GM21515 (cell line): Measurements from ENCODE around the gene TM9SF1.
"Not testable (repeated sequence)": the region's sequence is repeated elsewhere in the genome, so short reads cannot be mapped to it uniquely, and the experiment has no call there.

ENCODE experiments used
- ATAC-seq: cut with Tn5 transposase; IDR thresholded peaks from one replicate; pipeline ENCODE4 v1.9.1; 2021; ENCODE audit not compliant: unreplicated experiment

The TM9SF1 gene

DNA sequence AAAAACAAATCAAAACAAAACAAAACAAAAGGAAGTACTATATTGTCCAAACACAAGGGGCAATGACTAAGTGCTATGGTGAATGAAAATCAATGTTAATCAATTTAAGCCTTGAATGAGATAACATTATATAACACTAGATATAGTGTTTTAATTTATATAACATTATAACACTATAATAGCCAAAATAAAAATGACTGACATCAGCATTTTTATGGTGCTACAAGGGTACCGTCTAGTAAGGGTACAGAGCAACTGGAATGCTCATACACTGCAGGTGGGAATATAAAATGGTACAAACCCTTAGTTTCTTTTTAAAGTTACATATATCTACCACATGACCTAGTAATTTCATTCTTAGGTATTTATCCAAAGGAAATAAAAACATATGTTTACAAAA, 31.2 kb upstream of the TM9SF1 start:
- no peak for ATAC-seq

DNA sequence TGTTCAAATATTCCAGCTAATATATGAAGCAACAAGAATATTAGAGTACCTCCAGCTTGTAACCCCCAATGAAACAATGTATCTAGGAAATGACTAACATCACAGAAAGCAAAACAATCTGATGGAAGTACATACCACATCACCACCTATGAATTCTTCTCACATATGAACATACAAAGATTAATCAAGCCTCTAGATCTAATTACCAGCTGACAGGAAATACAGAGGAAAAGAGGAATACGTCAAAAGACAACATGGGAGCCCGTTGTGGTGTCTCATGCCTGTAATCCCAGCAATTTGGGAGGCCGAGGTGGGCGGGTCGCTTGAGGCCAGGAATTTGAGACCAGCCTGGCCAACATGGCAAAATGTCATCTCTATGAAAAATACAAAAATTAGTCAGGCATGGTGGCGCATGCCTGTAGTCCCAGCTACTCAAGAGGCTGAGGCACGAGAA, 29.4 kb upstream of the TM9SF1 start:
- no peak for ATAC-seq

DNA sequence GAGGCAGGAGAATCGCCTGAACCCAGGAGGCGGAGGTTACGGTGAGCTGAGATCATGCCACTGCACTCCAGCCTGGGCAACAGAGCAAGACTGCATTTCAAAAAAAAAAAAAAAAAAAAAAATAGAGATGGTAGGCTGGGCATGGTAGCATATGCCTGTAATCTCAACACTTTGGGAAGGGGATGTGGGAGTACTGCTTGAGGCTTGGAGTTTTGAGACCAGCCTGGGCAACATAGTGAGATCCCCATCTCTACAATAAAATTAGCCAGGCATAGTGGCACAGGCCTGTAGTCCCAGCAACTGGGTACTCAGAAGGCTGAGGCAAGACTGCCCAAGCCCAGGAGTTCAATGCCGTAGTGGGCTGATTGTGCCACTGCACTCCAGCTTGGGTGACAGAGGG, 27.7 kb upstream of the TM9SF1 start:
- not testable (repeated sequence) for ATAC-seq

DNA sequence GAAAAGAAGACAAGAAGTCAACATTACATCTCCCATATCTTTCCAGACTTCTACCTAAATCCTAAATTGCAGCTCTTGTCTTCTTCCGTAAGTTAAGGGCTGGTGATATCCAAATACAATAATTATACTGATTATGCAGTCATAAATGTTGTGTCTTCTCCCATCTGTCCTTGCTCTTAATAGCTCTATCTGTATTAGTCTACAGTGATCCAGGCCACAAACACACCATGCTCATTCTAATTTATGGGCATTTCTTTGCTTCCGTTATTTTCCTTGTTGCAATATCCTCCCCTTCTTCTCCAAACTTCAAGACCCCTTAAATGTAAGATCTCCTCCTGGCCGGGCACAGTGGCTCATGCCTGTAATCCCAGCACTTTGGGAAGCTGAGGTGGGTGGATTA, 24.3 kb upstream of the TM9SF1 start:
- ATAC-seq: no peak

- ATAC-seq: no peak
Measured at GRCh38 chr14:24219080-24219479, 23.8 kb upstream of the TM9SF1 start.

DNA sequence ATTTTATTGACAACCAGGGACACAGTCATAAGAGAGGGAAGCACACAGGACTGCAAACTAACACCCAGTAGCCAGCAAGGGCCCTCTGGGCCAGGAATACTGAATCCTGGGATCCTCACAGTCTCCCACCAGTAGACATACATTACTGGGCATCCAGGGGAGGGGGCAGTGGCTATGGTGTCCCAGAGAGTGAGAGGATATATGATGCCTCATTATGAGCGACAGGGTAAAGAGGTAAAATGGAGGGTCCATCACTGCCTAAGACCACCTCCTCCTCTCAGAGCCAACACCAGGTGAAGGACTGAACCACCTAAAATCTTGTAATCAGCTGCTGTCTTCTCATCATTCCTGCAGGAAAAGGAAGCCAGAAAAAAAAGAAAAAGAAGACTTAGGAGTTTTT, 21.6 kb upstream of the TM9SF1 start:
- ATAC-seq: not testable (repeated sequence)

DNA sequence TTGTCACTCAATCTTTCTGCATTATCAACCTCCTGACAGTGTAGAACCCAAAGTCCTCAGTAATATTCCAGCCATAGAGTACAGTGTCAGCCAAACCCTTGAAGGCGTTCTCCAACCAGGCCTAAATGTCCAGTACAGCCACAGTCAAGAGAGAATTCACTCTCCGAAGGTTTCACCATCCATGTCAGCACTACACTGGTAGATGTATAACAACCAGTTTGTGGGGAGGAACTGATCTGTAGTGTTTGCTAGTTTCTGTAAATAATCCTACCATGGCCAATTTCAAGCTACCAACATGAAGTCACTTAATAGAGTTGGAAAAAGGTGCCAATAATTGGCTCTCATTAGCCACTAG, 21.1 kb upstream of the TM9SF1 start:
- no peak for ATAC-seq

DNA sequence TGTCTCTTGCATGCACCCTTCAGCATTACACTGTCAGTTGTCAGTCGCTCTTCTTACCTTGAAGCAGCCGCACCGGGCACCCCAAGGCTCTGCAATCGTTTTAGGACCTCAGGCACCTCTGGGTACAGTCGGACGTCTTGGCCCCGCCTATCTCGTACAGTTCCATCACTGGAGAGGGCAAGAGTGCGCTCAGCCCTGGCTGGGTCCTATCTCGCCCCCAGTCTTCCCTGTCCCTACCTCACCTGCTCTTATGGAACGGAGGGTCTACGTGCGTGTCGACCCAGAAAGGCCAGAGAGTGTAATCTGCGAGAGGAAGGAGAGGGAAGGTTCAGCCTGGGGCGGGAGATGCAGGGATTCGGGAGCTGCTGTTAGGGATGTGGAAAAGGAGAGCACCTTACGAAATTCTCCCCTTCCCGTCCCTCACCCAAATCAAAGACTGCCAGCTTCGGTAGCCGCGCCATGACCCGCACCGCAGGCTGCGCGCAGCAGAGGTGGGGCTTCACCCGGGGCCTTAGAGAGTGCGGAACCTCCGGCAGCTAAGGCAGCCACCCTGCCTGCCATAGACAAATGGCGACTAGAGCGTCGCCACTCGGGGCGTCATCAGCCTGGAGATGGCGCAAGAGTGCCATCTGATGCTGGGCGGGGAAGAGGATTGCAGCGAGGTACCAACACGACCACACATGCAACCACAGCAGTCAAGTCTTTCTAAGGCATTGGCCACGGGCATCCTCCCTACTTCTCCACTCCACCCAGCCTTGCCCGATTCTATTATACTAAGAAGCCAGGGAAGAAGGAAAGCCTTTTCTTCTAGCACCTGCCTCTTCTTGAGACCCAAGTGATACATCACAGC, 20.5 kb upstream of the TM9SF1 start, which contains the start of gene MDP1:
TSS of gene MDP1 (minus strand) at position 572 of the 850 bp plus-strand sequence. CDS start at position 461, 111 bp downstream.
- ATAC-seq: peak; percentile 63

DNA sequence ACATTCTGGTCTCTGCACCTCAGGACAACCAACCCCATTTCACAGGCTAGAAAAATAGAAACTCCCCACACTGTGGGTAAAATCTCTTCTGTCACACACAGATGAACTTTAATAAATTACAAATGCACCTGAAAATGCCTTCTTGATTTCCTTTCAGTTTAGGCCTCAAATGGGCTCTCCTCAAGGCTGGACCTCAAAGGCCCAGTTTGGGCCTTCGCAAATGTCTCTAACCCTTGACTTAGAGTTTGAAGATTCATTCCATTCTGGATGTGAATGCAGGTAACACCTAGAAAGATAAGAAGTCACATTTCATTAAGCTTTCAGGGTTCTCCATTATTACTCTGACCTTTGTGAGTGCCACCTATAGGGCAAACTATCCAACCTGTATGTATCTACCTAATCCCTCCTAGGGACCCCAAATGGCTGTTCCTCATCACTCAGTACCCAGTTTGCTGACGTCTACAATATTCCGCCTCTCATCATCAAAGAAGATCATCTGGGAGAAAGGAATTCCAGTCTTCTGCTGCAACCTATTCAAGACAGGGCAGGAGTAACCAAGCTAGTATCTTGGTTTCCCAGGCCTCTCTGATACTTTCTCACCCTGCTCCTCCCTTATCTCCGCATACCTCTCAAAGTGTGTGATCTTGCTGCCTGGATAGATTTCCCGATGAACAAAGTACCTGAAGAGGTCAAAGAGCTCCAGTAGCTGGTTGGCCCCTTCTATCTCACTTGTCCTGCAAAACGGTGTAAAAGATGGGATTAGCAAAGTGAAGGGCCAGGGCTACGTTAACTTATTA, 18.8 kb upstream of the TM9SF1 start:
- ATAC-seq: no peak

GRCh38 chr14:24212924-24213865, 18.0 kb upstream of the TM9SF1 start, which contains the start of gene CHMP4A:
Gene CHMP4A (minus strand): TSS chr14:24213488. CDS start chr14:24213439, 49 bp downstream.
- ATAC-seq: peak; percentile 81

DNA sequence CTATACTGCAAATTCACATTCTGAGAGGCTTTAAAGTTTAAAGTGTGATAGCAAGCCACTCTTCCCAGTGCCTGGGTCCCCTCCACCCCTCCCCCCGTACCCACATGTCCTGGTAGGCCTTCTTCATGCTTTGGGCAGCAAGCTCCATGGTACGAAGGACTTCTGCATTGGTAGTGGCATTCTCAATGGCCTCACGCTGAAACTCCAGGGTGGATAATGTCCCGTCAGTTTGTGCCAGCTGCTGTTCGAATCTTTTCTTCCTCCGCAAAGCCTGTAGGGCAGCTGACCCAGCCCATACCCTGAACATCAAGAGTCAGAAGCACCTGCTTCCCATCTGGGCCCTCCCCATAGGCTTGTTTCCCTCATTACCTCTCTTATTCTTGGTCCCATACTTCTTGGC, 16.1 kb upstream of the TM9SF1 start:
- ATAC-seq: no peak

DNA sequence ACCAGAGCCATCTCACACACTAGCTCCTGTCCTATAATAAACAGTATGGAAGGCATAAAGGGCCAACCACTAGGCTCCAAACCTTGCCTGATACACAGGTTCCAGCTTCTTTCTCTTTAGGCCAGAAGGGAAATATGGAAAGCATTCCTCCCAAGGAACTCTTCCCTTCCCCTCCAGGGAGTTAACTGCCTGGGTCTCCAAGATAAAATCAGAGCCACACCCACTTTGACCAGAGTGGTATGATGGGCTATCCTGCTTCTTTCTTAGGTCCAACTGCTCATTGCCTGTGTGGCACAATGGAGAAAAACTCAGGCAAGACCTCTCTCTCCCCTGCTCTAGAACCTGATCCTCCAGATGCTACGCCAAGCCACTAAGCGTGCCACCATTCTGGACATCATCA, 12.4 kb upstream of the TM9SF1 start:
- no peak for ATAC-seq

DNA sequence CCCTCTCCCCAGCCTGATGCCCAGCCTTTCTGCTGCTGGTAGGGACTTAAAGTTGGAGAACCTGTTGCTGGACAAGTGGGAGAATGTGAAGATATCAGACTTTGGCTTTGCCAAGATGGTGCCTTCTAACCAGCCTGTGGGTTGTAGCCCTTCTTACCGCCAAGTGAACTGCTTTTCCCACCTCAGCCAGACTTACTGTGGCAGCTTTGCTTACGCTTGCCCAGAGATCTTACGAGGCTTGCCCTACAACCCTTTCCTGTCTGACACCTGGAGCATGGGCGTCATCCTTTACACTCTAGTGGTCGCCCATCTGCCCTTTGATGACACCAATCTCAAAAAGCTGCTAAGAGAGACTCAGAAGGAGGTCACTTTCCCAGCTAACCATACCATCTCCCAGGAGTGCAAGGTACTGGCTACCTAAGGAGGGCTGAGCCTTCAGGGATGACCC, 11.9 kb upstream of the TM9SF1 start:
- no peak for ATAC-seq

DNA sequence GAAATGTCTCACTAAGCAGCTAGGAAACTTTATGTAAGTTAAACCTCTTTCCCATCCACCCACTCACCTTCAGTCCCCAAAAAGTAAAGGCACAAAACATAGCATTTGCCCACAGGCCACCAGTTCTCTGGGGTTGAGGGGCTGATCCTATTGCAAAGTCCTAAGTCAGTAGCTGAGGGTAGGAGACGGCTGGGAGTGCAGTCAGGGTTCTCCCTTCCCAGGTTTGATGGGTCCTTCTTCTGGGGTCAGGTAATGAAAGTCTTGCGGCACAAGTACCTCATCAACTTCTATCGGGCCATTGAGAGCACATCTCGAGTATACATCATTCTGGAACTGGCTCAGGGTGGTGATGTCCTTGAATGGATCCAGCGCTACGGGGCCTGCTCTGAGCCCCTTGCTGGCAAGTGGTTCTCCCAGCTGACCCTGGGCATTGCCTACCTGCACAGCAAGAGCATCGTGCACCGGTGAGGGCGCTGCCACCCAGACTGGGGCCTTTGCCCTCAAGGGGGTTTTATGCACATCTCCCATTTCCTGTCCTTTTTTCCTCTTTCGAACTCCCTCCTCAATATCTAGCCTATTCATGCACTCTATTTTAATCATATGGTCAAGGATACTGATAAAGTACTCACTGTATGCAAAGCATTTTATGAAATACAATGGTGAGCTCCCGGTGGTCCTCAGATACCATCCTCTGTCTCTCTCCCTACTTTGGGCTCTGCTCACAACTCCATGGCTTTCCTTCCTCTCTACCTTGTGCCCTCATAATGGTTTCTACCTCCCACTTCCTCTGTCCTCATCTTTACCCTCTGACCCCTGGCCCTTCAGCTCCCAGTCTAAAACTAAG, 11.2 kb upstream of the TM9SF1 start:
- no peak for ATAC-seq

DNA sequence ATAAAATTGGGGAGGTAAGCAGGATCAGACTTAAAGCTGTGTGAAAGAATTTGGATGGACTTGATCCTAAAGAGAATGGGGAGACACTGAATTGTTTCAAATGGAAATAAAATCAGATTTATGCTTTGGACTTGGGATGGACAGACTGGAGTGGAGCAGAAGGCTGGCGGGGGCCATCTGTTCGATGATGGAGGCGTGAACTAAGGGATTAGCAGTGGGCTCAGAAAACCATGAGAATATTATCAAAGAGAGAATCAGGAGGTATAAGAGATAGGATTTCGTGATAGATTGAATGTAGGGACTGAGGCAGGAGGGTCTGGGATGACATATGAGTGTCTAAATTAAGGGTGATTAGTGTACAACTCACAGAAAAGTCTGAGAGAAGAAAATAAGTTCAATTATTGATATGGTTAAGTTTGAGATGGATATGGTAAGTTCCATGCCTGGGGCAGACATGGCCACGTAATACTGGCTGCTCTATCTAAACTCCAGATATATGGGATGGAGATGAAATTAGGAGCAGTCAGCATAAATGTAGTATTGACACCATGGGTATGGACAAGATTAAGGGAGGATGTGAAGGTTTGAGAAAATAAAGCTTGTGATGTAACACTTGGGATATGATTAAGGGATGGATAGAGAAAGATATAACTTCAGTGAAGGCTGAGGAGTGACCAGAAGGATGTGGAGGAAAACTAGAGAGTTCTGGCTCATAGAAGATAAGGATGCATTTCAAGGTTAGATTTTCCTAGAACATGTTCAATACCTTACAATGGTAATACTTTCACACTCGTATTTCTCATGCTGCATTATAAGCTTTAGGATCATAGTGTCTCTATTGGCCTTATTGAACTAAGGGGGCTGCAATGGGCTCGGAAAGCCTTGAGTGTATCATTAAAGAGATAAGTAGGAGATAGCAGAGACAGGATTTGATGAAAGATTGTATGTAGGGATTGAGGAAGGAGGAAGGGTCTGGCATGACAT, 9.2 kb upstream of the TM9SF1 start:
- no peak for ATAC-seq

DNA sequence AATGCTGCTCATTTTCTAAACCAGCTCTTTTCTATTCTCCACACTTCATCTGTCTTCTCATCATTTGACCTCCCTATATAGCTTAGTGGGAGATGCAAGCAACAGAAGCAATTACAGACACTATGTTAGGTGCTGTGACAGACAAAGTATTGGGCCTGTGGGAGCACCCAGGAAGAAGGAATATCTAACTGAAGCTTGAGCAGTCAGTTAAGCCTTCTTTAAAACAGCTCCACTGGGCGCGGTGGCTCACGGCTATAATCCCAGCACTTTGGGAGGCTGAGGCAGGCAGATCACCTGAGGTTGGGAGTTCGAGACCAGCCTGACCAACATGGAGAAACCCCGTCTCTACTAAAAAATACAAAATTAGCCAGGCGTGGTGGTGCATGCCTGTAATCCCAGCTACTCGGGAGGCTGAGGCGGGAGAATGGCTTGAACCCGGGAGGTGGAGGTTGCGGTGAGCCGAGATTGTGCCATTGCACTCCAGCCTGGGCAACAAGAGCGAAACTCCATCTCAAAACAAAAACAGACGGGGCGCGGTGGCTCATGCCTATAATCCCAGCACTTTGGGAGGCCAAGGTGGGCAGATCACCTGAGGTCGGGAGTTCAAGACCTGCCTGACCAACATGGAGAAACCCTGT, 8.1 kb upstream of the TM9SF1 start:
- not testable (repeated sequence) for ATAC-seq

DNA sequence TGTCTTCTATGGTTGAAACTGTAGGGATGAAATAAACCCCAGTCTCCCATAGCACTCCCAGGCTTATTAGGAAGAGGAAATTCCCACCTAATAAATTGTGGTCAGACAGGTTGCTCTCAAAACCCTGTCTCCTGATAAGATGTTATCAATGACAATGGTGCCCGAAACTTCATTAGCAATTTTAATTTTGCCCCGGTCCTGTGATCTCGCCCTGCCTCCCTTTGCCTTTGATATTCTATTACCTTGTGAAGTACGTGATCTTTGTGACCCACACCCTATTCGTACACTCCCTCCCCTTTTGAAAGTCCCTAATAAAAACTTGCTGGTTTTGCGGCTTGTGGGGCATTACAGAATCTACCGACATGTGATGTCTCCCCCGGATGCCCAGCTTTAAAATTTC, 7.3 kb upstream of the TM9SF1 start:
- not testable (repeated sequence) for ATAC-seq
